Endothelial cell of umbilical vein (primary cell): ENCODE data around the gene SLC30A1.

Source experiments
- EZH2 ChIP-seq: IDR thresholded peaks from 2 replicates; pipeline ENCODE4 v1.6.1; 2012; ENCODE audit warnings: borderline replicate concordance, low read depth, mild to moderate bottlenecking, moderate library complexity, low read length, inconsistent platforms; ENCODE audit not compliant: severe bottlenecking
- GATA2 ChIP-seq: IDR thresholded peaks from 2 replicates; pipeline ENCODE4 v1.7.0; 2011; ENCODE audit warnings: low read depth, mild to moderate bottlenecking, moderate library complexity, mixed read lengths, low read length; ENCODE audit not compliant: insufficient read length, insufficient read depth
- JUN ChIP-seq: IDR thresholded peaks from 2 replicates; pipeline ENCODE4 v1.6.1; 2011; ENCODE audit warnings: borderline replicate concordance, low read depth; ENCODE audit not compliant: insufficient read length, insufficient read depth
- MYC ChIP-seq: IDR thresholded peaks from one replicate; pipeline ENCODE4 v1.6.1; 2011; ENCODE audit warnings: mild to moderate bottlenecking, low read depth, low read length
- POLR2A ChIP-seq: IDR thresholded peaks from 2 replicates; pipeline ENCODE4 v1.6.1; 2012; ENCODE audit warnings: low read depth, mild to moderate bottlenecking, control low read depth, low read length
- TF ChIP-seq, protein P1 (sequence below), 2 donors: IDR thresholded peaks; 1 replicate in 1 of 2; 2 replicates in 1 of 2; pipeline ENCODE4 v1.5.1; 2011; ENCODE audit warnings: low read length in 2 of 2, mild to moderate bottlenecking in 2 of 2, moderate library complexity in 2 of 2, control low read depth in 1 of 2, inconsistent platforms in 1 of 2, low read depth in 1 of 2; ENCODE audit not compliant: insufficient read depth in 1 of 2; ENCODE audit errors: extremely low read depth in 1 of 2

DNA sequence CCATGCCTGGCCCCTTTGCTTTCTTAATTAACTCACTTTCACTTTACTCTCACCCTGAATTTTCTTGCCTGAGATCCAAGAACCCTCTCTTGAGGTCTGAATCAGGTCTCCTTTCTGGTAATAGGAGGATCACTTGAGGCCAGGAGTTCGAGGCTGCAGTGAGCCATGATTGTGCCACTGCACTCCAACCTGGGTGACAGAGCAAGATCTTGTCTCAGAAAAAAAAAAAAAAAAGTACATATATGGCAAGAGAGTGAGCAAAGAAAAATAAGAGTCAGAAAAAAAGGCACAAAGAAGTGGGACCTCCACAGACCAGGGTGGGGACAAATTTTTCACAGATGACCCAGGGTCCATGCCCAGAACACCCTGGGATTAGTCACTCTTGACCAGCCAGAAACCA lies 52.9 kb downstream of the SLC30A1 start:
- TF ChIP-seq, protein P1, sequence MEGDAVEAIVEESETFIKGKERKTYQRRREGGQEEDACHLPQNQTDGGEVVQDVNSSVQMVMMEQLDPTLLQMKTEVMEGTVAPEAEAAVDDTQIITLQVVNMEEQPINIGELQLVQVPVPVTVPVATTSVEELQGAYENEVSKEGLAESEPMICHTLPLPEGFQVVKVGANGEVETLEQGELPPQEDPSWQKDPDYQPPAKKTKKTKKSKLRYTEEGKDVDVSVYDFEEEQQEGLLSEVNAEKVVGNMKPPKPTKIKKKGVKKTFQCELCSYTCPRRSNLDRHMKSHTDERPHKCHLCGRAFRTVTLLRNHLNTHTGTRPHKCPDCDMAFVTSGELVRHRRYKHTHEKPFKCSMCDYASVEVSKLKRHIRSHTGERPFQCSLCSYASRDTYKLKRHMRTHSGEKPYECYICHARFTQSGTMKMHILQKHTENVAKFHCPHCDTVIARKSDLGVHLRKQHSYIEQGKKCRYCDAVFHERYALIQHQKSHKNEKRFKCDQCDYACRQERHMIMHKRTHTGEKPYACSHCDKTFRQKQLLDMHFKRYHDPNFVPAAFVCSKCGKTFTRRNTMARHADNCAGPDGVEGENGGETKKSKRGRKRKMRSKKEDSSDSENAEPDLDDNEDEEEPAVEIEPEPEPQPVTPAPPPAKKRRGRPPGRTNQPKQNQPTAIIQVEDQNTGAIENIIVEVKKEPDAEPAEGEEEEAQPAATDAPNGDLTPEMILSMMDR (IDR thresholded peaks at IDR 0.05; ENCODE audit: extremely low read depth in 1 of 2, insufficient read depth in 1 of 2, low read depth in 1 of 2, low read length in 2 of 2) = no peak
- no peak for TF ChIP-seq POLR2A
- no peak for TF ChIP-seq JUN
- no peak for TF ChIP-seq MYC
- TF ChIP-seq GATA2 = no peak
- no peak for TF ChIP-seq EZH2
